CD4-positive, alpha-beta T cell treated with Interleukin-12 subunit alpha and Interleukin-12 subunit beta, for 1 hour (primary cell): ENCODE results near the gene IL11RA.

ENCODE experiments used
- DNase-seq: peaks from one replicate; pipeline ENCODE4 v3.0.0-alpha.2; 2020

IL11RA gene

GRCh38 chr9:34688329-34689115 is 36.5 kb downstream of the IL11RA start:
- DNase-seq = no peak

DNA sequence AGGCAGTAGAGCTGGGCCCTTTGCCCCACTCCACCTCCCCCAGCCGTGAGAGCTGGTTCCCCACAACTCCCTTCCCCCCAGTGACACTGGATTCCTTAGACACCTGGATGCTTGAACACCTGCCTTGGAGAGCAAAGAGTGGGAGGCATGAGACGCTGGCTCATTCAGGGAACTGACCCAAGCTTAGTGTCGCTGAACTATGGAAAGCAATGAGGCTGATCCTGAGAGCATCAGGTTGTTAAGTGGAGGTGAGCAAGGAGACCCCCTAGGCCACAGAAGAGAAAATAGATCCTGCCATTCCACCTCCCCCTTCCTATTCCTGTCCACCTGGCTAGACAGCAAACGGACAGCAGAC is 37.1 kb downstream of the IL11RA start:
- no peak for DNase-seq

GRCh38 chr9:34689512-34689911 is 37.5 kb downstream of the IL11RA start:
- DNase-seq = no peak

DNA sequence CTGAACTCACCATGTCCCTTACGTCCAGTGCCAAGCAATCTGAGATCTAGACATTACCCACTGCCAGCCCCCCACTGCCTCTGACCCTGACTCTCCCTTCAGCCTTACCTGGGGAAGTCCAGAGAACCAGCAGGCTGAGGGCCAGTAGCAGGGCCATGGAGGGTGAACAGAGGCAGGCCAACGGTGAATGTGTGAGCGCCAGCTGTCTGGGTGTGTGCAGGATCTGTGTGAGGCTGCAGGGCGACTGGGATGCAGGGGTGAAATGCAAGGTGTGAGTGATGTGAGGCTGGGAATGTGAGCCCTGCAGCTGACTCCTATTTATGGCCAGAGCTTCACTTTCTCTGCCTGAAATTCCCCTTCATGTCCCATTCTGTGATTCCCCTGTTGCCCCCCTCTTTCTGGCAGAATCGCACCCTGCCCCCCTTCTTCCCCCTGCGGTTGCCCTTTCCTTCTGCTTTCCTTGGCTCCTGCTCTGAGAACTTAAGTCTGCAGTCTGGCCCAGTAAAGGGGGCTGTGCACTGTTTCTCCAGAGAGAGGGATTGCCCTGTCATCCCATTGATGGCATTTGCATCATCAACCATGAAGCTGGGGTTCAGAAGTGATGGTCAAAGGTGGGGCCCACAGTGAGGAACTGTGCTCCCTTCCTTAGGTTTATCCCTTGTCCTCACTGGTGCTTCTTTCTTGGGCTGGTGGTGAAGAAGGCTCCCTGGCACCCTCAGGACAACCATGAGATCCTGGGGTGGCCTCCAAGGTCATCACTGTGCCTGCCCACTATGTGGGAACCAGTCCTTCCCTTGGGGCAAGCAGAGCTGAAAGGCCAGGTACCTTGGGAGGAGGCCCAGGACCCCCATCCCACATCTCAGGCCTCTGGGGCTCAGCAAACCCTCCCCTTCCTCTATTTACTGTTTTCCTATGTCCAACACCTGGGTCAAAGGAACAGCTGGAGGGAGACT is 39.3 kb downstream of the IL11RA start, which contains the start of gene CCL19:
Gene CCL19 (minus strand): TSS at position 294 of the 953 bp plus-strand sequence. CDS start 137 bp downstream, at position 157.
- no peak for DNase-seq

DNA sequence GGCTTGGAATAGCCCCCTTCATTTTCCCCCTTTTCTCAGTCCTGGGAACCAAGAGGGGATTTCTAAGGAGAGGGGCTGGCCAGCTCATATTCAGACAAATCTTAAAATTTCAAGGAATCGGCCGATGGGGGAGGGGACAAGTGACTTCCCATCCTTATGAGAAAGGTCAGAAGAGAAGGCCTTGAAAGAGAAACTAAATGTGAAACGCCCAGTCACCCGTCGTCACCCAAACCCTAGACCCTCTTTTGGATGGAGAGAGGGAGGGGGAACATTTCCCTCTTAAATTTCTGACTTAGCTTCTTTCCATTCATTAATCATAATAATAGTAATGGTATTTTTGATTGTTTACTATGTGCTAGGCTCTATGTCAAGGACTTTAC is 39.9 kb downstream of the IL11RA start:
- no peak for DNase-seq

GRCh38 chr9:34693560-34693959 is 41.6 kb downstream of the IL11RA start:
- DNase-seq = no peak

GRCh38 chr9:34694811-34695210 is 42.8 kb downstream of the IL11RA start:
- DNase-seq = no peak

DNA sequence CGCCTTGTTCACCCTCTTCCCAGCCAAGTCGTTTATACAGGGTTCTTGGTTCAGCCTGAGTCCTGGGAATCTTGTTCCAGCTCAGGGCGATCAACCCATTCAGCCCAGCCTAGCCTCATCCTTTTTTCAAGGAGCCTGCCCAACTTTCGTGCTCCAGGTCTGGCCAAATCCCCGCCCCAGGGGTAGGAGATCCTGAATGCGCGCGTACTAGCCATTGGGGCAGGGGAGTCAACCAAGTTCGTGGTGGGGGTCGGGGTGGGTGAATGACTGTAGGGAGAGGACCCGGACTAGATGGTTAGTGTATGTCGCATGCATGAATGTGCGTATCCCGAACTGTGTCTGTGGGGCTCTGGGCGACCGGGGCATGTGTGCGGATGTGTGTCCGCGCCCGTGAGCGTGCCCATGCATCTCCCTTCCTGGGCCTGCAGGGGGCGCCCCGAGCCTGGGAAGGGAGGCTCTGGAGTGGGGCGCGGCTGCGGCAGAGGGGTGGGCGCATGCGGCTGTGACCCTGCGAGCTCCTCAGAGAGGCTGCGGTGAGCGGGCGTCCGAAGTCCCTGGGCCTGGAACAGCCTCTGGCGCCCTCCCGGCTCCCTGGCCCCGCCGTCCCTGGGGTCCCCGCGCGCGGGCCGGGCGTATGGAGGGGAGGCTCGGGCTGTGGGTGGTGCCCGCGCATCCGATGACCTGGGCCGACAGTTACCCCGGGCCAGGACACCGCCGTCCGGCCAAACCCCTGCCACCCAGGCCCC is 49.2 kb downstream of the IL11RA start:
- DNase-seq = peak; percentile 80

GRCh38 chr9:34701769-34702736 is 50.1 kb downstream of the IL11RA start:
- DNase-seq = peak; percentile 82

- DNase-seq = no peak
Measured at GRCh38 chr9:34707130-34707529, 55.1 kb downstream of the IL11RA start.

- no peak for DNase-seq
Measured at GRCh38 chr9:34709196-34709978, 57.4 kb downstream of the IL11RA start.

DNA sequence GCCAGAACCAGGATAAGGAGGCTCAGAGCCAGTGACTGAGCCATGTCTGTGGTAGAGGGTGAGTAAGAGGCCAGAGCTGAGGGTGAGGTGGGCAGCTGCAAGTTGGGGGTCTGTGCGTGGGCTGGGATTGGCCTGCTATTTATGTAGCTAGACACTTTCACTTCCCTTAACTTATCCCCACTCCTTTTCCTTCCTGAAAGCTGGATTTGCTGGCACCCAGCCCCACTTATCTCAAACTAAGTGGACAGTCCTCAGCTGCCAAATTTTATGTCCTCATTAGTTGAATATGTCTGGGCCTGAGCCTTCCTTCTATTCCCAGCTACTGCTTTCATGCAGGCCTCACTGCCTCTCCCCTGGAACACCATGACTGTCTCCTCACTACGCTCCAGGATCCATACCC is 58.0 kb downstream of the IL11RA start, which contains the start of gene CCL21:
Gene CCL21 (minus strand): TSS at position 114 of the 400 bp plus-strand sequence. CDS start 70 bp downstream, at position 44.
- no peak for DNase-seq
